ENCODE measurements around the gene HOXA9.

Gene HOXA9

GRCh38 chr7:27164045-27164366 lies 1.3 kb downstream of the HOXA9 start:
- TF ChIP-seq CTCF (conservative IDR thresholded peaks at IDR 0.05; ENCODE audit: low read depth, low read length) = no peak
- H3K4me3 ChIP-seq (ENCODE audit: low read length) = no peak overlapping the region
- DNase-seq (ENCODE audit: low read depth) = no peak

GRCh38 chr7:27163288-27164044 lies 1.9 kb downstream of the HOXA9 start:
- no peak for DNase-seq (ENCODE audit: low read depth)
- no peak for TF ChIP-seq CTCF (conservative IDR thresholded peaks at IDR 0.05; ENCODE audit: low read depth, low read length)
- H3K4me3 ChIP-seq (ENCODE audit: low read length) = no peak overlapping the region

- no peak for TF ChIP-seq CTCF (conservative IDR thresholded peaks at IDR 0.05; ENCODE audit: low read depth, low read length)
- no peak overlapping the region for H3K4me3 ChIP-seq (ENCODE audit: low read length)
- DNase-seq (ENCODE audit: low read depth) = no peak
Observed at GRCh38 chr7:27162561-27163287, 2.6 kb downstream of the HOXA9 start.

DNA sequence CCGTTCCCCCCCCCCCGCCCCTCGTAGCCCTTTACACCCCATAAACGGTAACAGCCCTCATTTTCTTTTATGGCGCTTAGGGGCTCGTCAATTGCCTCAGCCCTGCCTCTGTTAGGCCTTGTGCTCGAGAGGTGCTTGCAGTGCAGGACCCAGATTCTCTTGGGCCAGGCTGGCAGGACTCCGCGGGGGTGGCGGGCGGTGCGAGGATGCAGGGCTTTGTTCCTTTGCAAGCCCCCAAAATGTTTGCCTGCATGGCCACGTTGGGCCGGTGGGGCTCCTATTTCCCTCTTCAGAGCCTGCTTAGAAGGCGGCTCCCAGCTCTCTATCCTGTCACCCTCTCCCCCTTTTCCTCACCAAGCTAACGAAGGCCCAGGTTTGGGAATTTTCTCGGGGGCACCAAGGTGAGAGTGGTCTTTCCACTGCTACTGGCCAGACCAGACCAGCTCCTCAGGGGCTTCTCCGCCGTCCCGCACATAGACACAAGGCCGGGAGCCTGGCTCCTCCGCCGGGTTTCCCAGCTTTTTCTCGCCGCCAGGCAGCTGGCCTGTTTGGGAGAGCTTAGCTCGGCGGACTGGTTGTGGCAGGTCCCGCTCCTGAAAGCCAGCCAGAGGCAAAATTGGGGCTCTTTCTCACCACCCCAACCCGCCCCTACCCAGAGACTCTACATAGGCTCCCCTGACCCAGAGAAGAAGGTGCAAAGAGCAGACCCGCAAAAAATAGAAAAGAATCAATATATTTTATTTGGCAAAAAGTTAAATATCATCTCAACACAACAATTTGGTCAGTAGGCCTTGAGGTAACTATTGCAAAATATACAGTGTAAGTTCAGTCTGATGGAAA lies 3.4 kb downstream of the HOXA9 start:
- TF ChIP-seq CTCF (conservative IDR thresholded peaks at IDR 0.05; ENCODE audit: low read depth, low read length) = no peak
- no peak overlapping the region for H3K4me3 ChIP-seq (ENCODE audit: low read length)
- DNase-seq (ENCODE audit: low read depth) = no peak

GRCh38 chr7:27161214-27161720 lies 4.1 kb downstream of the HOXA9 start:
- TF ChIP-seq CTCF (conservative IDR thresholded peaks at IDR 0.05; ENCODE audit: low read depth, low read length) = no peak
- no peak overlapping the region for H3K4me3 ChIP-seq (ENCODE audit: low read length)
- no peak for DNase-seq (ENCODE audit: low read depth)

DNA sequence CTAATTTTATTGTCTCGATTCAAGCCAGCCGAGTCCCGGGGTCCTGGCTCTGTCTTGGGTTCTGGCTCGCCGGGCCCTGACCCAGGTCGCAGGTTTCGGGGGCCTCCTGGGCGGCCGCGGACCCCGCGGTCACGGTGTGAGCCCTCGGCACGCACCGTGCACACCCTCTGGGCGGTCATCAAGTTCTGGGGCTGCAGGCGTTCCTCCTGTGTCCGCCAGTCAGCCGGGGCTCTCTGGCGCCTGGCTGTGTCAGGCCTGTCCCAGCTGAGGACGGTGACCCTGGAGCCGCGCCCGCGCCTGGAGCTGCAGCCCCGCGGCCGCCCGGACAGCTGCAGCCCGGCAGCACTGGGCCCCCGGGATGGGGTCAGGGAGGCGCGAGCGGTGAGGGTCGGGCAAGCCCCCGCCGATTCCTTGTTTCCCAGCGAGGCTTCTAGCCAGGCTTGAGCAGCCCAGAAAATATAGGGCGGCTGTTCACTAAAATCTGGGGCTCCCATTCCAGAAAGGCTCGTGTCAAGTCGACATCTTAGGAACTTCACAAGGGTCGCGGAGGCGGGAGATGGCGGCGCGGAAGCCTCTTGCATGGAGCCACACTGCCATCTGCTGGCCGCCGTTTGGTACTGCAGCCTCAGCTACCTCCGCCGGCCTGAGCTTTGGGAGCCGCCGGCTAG lies 4.7 kb downstream of the HOXA9 start:
- TF ChIP-seq CTCF (conservative IDR thresholded peaks at IDR 0.05; ENCODE audit: low read depth, low read length) = peak; percentile 93
- DNase-seq (ENCODE audit: low read depth) = peak; percentile 17
- H3K4me3 ChIP-seq (ENCODE audit: low read length) = peak overlapping the region; percentile 49
